ENCODE measurements around the gene FBXW2. TPM values are rescaled to one million over a fixed set of nuclear protein-coding genes. Genes with fewer than 3 reads are reported as not detected.

Gene FBXW2
- total and polyA plus RNA-seq, 10 of the 15 experiments (the other 5 are each of a cell fraction or from before 2014, with no cell fraction given): 2.9 to 56.9 (median 39.1) TPM

GRCh38 chr9:120792898-120793765, at the start of gene FBXW2 (continued):
- TF ChIP-seq E2F8 (IDR thresholded peaks at IDR 0.05; ENCODE audit: low read depth, partially characterized antibody) (peak; percentile 52), USF2 (IDR thresholded peaks at IDR 0.05; ENCODE audit: borderline replicate concordance, low read depth, low read length) (no peak), ZNF217 (IDR thresholded peaks at IDR 0.05) (no peak), EGR1 (IDR thresholded peaks at IDR 0.05; ENCODE audit: borderline replicate concordance in 1 of 2, low read depth in 2 of 2, low read length in 2 of 2) (peak in 1 of 2 experiments; percentile 86; a peak in 2 of 3 replicates), PKNOX1 (IDR thresholded peaks at IDR 0.05) (no peak; the same call in 1 of the 2 replicates), BMI1 (IDR thresholded peaks at IDR 0.05; ENCODE audit: borderline replicate concordance) (no peak), ZNF687 (IDR thresholded peaks at IDR 0.05) (peak; percentile 57), HDGF (IDR thresholded peaks at IDR 0.05) (no peak), POLR2AphosphoS5 (IDR thresholded peaks at IDR 0.05; ENCODE audit: low read length) (peak; percentile 94), NFIC (IDR thresholded peaks at IDR 0.05; ENCODE audit: low read depth, low read length) (no peak), MYB (IDR thresholded peaks at IDR 0.05; ENCODE audit: borderline replicate concordance, low read depth, low read length) (no peak), ZBED1 (IDR thresholded peaks at IDR 0.05; ENCODE audit: borderline replicate concordance) (no peak), TCF7 (IDR thresholded peaks at IDR 0.05; ENCODE audit: borderline replicate concordance) (peak; percentile 16; the same call in 1 of the 2 replicates)
- TF ChIP-seq, protein P1, sequence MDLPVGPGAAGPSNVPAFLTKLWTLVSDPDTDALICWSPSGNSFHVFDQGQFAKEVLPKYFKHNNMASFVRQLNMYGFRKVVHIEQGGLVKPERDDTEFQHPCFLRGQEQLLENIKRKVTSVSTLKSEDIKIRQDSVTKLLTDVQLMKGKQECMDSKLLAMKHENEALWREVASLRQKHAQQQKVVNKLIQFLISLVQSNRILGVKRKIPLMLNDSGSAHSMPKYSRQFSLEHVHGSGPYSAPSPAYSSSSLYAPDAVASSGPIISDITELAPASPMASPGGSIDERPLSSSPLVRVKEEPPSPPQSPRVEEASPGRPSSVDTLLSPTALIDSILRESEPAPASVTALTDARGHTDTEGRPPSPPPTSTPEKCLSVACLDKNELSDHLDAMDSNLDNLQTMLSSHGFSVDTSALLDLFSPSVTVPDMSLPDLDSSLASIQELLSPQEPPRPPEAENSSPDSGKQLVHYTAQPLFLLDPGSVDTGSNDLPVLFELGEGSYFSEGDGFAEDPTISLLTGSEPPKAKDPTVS (IDR thresholded peaks at IDR 0.05; ENCODE audit: low read depth, low read length): no peak

All from GM12878 (cell line).